Astrocyte (in vitro differentiated cells and primary cell): ENCODE data around the gene PNISR.

Experiments
- EZH2 ChIP-seq: IDR thresholded peaks from 2 replicates; pipeline ENCODE4 v1.6.1; 2012; ENCODE audit warnings: mild to moderate bottlenecking, low read length, inconsistent platforms; ENCODE audit not compliant: insufficient read depth
- TF ChIP-seq, protein P1 (sequence below): IDR thresholded peaks from 2 replicates; pipeline ENCODE4 v1.5.1; 2011; ENCODE audit warnings: low read depth, mild to moderate bottlenecking, inconsistent platforms, low read length, moderate library complexity; ENCODE audit not compliant: insufficient read depth

DNA sequence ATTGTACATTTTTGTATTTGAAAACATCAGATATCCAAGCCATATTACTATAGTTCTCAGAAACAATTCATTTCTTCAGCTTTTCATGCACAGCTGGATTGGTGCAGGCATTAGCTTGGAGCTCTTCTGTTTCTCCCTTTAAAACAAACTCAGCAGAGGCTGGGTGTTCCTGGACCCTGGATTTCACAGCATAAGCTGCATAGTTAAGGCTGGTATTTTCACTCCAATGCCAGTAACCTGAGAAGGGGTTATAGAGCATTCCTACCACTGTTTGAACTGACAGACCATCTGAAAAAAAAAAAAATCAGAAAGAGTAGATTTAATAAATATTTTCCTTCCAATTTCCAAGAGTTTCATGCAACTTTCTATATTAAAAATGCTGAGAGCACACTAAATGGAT is 55.6 kb downstream of the PNISR start:
- TF ChIP-seq, protein P1, sequence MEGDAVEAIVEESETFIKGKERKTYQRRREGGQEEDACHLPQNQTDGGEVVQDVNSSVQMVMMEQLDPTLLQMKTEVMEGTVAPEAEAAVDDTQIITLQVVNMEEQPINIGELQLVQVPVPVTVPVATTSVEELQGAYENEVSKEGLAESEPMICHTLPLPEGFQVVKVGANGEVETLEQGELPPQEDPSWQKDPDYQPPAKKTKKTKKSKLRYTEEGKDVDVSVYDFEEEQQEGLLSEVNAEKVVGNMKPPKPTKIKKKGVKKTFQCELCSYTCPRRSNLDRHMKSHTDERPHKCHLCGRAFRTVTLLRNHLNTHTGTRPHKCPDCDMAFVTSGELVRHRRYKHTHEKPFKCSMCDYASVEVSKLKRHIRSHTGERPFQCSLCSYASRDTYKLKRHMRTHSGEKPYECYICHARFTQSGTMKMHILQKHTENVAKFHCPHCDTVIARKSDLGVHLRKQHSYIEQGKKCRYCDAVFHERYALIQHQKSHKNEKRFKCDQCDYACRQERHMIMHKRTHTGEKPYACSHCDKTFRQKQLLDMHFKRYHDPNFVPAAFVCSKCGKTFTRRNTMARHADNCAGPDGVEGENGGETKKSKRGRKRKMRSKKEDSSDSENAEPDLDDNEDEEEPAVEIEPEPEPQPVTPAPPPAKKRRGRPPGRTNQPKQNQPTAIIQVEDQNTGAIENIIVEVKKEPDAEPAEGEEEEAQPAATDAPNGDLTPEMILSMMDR, result no peak
- TF ChIP-seq EZH2, result no peak
